H9 (cell line): ENCODE results near the gene ABCG2. TPM values are rescaled to one million over a fixed set of nuclear protein-coding genes. Genes with fewer than 3 reads are reported as not detected.

Experiments
- DNase-seq: peaks from one replicate; pipeline ENCODE4 v3.0.0-alpha.2; 2017
- H2AFZ ChIP-seq: one replicate; pipeline ENCODE4 v1.6.1; 2013; ENCODE audit warnings: mild to moderate bottlenecking, low read length, control low read depth, moderate library complexity
- H2AK5ac ChIP-seq: 2 replicates; pipeline ENCODE4 v1.6.1; 2013; ENCODE audit warnings: low read length, control low read depth, mixed read lengths; ENCODE audit not compliant: insufficient read length
- H2BK120ac ChIP-seq: one replicate; pipeline ENCODE4 v1.6.1; 2013; ENCODE audit warnings: low read depth, mild to moderate bottlenecking, low read length, control low read depth, inconsistent platforms; ENCODE audit not compliant: poor library complexity, severe bottlenecking
- H2BK12ac ChIP-seq: 2 replicates; pipeline ENCODE4 v1.6.1; 2013; ENCODE audit warnings: low read length, control low read depth, mixed read lengths, low read depth; ENCODE audit not compliant: insufficient read length
- H2BK15ac ChIP-seq: 2 replicates; pipeline ENCODE4 v1.6.1; 2013; ENCODE audit warnings: low read depth, low read length, control low read depth
- H2BK20ac ChIP-seq: one replicate; pipeline ENCODE4 v1.6.1; 2013; ENCODE audit warnings: low read depth, mild to moderate bottlenecking, low read length, control low read depth, inconsistent platforms; ENCODE audit not compliant: poor library complexity, severe bottlenecking
- H2BK5ac ChIP-seq: 2 replicates; pipeline ENCODE4 v1.6.1; 2013; ENCODE audit warnings: low read length, control low read depth, mixed read lengths; ENCODE audit not compliant: insufficient read length
- H3K14ac ChIP-seq: 2 replicates; pipeline ENCODE4 v1.6.1; 2013; ENCODE audit warnings: low read length, control low read depth; ENCODE audit not compliant: insufficient read depth
- H3K18ac ChIP-seq: 2 replicates; pipeline ENCODE4 v1.6.1; 2013; ENCODE audit warnings: low read depth, mild to moderate bottlenecking, mixed read lengths, low read length, control low read depth; ENCODE audit not compliant: insufficient read length
- H3K23ac ChIP-seq: 2 replicates; pipeline ENCODE4 v1.6.1; 2013; ENCODE audit warnings: low read length, control low read depth, mixed read lengths, low read depth; ENCODE audit not compliant: insufficient read length
- H3K23me2 ChIP-seq: 2 replicates; pipeline ENCODE4 v1.6.1; 2013; ENCODE audit warnings: low read depth, mild to moderate bottlenecking, mixed read lengths, low read length, control low read depth; ENCODE audit not compliant: insufficient read length, poor library complexity, severe bottlenecking
- H3K27ac ChIP-seq: 2 replicates; pipeline ENCODE4 v1.5.1; 2013; ENCODE audit warnings: low read length, control low read depth, mixed read lengths, low read depth; ENCODE audit not compliant: insufficient read length
- H3K27me3 ChIP-seq: 2 replicates; pipeline ENCODE4 v1.6.1; 2013; ENCODE audit warnings: low read length, control low read depth, inconsistent platforms; ENCODE audit not compliant: insufficient read depth
- H3K4ac ChIP-seq: 2 replicates; pipeline ENCODE4 v1.6.1; 2013; ENCODE audit warnings: low read depth, mild to moderate bottlenecking, control low read depth, inconsistent platforms, low read length, moderate library complexity
- H3K4me1 ChIP-seq: 2 replicates; pipeline ENCODE4 v1.6.1; 2013; ENCODE audit warnings: low read length, control low read depth, inconsistent platforms; ENCODE audit not compliant: insufficient read depth
- H3K4me2 ChIP-seq: 2 replicates; pipeline ENCODE4 v1.6.1; 2013; ENCODE audit warnings: low read length, control low read depth, mixed read lengths; ENCODE audit not compliant: insufficient read length, insufficient read depth
- H3K56ac ChIP-seq: 2 replicates; pipeline ENCODE4 v1.6.1; 2013; ENCODE audit warnings: low read depth, mild to moderate bottlenecking, mixed read lengths, low read length, control low read depth; ENCODE audit not compliant: insufficient read length
- H3K79me1 ChIP-seq: 2 replicates; pipeline ENCODE4 v1.6.1; 2013; ENCODE audit warnings: low read depth, mild to moderate bottlenecking, moderate library complexity, low read length, control low read depth, inconsistent platforms; ENCODE audit not compliant: insufficient read depth, poor library complexity, severe bottlenecking
- H3K79me2 ChIP-seq: 2 replicates; pipeline ENCODE4 v1.6.1; 2013; ENCODE audit warnings: low read length, control low read depth, inconsistent platforms; ENCODE audit not compliant: insufficient read depth
- H3K9ac ChIP-seq: 2 replicates; pipeline ENCODE4 v1.6.1; 2013; ENCODE audit warnings: low read length, control low read depth, mixed read lengths; ENCODE audit not compliant: insufficient read length; ENCODE audit errors: extremely low read depth
- H3K9me3 ChIP-seq: one replicate; pipeline ENCODE4 v1.6.1; 2013; ENCODE audit warnings: low read depth, low read length, inconsistent platforms; ENCODE audit not compliant: control insufficient read depth
- H3T11ph ChIP-seq: one replicate; pipeline ENCODE4 v1.6.1; 2013; ENCODE audit warnings: mild to moderate bottlenecking, low read length, control low read depth, inconsistent platforms
- H4K20me1 ChIP-seq: one replicate; pipeline ENCODE4 v1.6.1; 2013; ENCODE audit not compliant: control insufficient read depth, insufficient read length, insufficient read depth
- H4K5ac ChIP-seq: 2 replicates; pipeline ENCODE4 v1.6.1; 2013; ENCODE audit warnings: low read depth, mild to moderate bottlenecking, mixed read lengths, low read length, control low read depth; ENCODE audit not compliant: insufficient read length
- H4K8ac ChIP-seq: replicated peaks from 2 replicates; pipeline ENCODE4 v1.6.1; 2013; ENCODE audit warnings: low read length, control low read depth, mixed read lengths, low read depth; ENCODE audit not compliant: insufficient read length
- H4K91ac ChIP-seq: 2 replicates; pipeline ENCODE4 v1.6.1; 2013; ENCODE audit warnings: low read depth, mild to moderate bottlenecking, moderate library complexity, mixed read lengths, low read length, control low read depth; ENCODE audit not compliant: insufficient read length
- H3K27ac Mint-ChIP-seq, 3 experiments: 2 replicates in 2 of 3; 3 replicates in 1 of 3; pipeline ENCODE4 v1.8.0; 2020 to 2021; ENCODE audit warnings: mixed read lengths in 3 of 3, mild to moderate bottlenecking in 1 of 3, moderate library complexity in 1 of 3
- H3K27me3 Mint-ChIP-seq: 2 replicates; pipeline ENCODE4 v1.8.0; 2021; ENCODE audit warnings: low read depth, mild to moderate bottlenecking, moderate library complexity, mixed read lengths
- H3K36me3 Mint-ChIP-seq, 3 experiments: 2 replicates in 2 of 3; 3 replicates in 1 of 3; pipeline ENCODE4 v1.8.0; 2020 to 2021; ENCODE audit warnings: low read depth in 3 of 3, mixed read lengths in 3 of 3; ENCODE audit not compliant: insufficient read depth in 1 of 3
- H3K4me1 Mint-ChIP-seq, 2 experiments: 2 replicates each; pipeline ENCODE4 v1.8.0; 2020; ENCODE audit warnings: mixed read lengths in 2 of 2
- H3K4me3 Mint-ChIP-seq, 2 experiments: 2 replicates in 1 of 2; 3 replicates in 1 of 2; pipeline ENCODE4 v1.8.0; 2020 to 2021; ENCODE audit warnings: mild to moderate bottlenecking in 2 of 2, mixed read lengths in 2 of 2, moderate library complexity in 1 of 2
- H3K9me3 Mint-ChIP-seq, 2 experiments: 2 replicates in 1 of 2; 3 replicates in 1 of 2; pipeline ENCODE4 v1.8.0; 2020; ENCODE audit warnings: mild to moderate bottlenecking in 2 of 2, mixed read lengths in 2 of 2, moderate library complexity in 1 of 2
- CTCF ChIP-seq: fragments of 200-600 bp; sonication (generic); conservative IDR thresholded peaks from 3 replicates; pipeline ENCODE4 v1.8.0; 2021; ENCODE audit warnings: antibody characterized with exemption, mild to moderate bottlenecking
- WGBS: extraction: QIAGEN DNeasy Blood & Tissue Kit; methylation state at CpG from one replicate; pipeline ENCODE4 v1.1.7; 2013; ENCODE audit warnings: missing lambda C conversion rate, low lambda C conversion rate, mixed read lengths; ENCODE audit not compliant: insufficient read length; ENCODE audit errors: extremely low coverage; 5-methylcytosine and 5-hydroxymethylcytosine counted together
- total RNA-seq: library from RNA; stranded (reverse); gene quantifications from 2 replicates; pipeline ENCODE4 v1.2.1, GENCODE V29; 2021

Gene ABCG2
- total RNA-seq, 1 experiment from 2014 or later, result 1.5 TPM

- Mint-ChIP-seq H3K27ac (no peak overlapping the region), H3K4me3 (no peak overlapping the region), H3K27me3 (no peaks in the 10 kb centered on the region), H3K36me3 (peaks cover 23 to 38% (median 36%) of the 10 kb centered on the region in 3 experiments), H3K9me3 (peaks cover 39 to 43% of the 10 kb centered on the region in 2 experiments), H3K4me1 (peaks cover 9 to 10% of the 10 kb centered on the region in 2 experiments)
- Histone ChIP-seq H2BK5ac (no peak overlapping the region), H3K9me3 (peaks cover 28% of the 10 kb centered on the region), H2AFZ (no peak overlapping the region), H3K9ac (no peak overlapping the region), H3K23me2 (no peaks in the 10 kb centered on the region), H3K18ac (no peak overlapping the region), H2BK15ac (no peak overlapping the region), H2BK20ac (no peak overlapping the region), H3K4me2 (no peak overlapping the region), H4K91ac (no peak overlapping the region), H3K23ac (no peak overlapping the region), H4K8ac (no peak overlapping the region), H4K20me1 (no peaks in the 10 kb centered on the region), H3K56ac (no peak overlapping the region), H3K79me2 (no peaks in the 10 kb centered on the region), H3K14ac (no peak overlapping the region), H3K79me1 (no peaks in the 10 kb centered on the region), H3K4me1 (no peaks in the 10 kb centered on the region), H3K27ac (no peak overlapping the region), H2BK120ac (no peak overlapping the region), H4K5ac (no peak overlapping the region), H2BK12ac (no peak overlapping the region), H3T11ph (no peak overlapping the region), H2AK5ac (no peak overlapping the region), H3K4ac (no peak overlapping the region), H3K27me3 (no peaks in the 10 kb centered on the region)
- WGBS, result no CpG with 5 or more reads among the region's 2 CpGs
- DNase-seq, result no peak
- no peak for TF ChIP-seq CTCF
Observed at GRCh38 chr4:88119943-88120342, 38.5 kb downstream of the ABCG2 start.
